Skeletal muscle satellite cell (primary cell): Measurements from ENCODE around the gene DENND10.
"Not testable (repeated sequence)": the region's sequence is repeated elsewhere in the genome, so short reads cannot be mapped to it uniquely, and the experiment has no call there.

ENCODE experiments used
- H3K27me3 ChIP-seq: 2 replicates; pipeline ENCODE4 v1.7.0; 2013; ENCODE audit warnings: low read length; ENCODE audit not compliant: control insufficient read depth, insufficient read depth
- H3K36me3 ChIP-seq: 2 replicates; pipeline ENCODE4 v1.7.0; 2013; ENCODE audit warnings: mild to moderate bottlenecking, control low read depth, low read length; ENCODE audit not compliant: insufficient read depth
- H3K4me1 ChIP-seq: 2 replicates; pipeline ENCODE4 v1.7.0; 2013; ENCODE audit warnings: low read length; ENCODE audit not compliant: control insufficient read depth, insufficient read depth
- H3K4me2 ChIP-seq: 2 replicates; pipeline ENCODE4 v1.7.0; 2013; ENCODE audit warnings: mild to moderate bottlenecking, low read length
- H3K4me3 ChIP-seq: 2 replicates; pipeline ENCODE4 v1.7.0; 2013; ENCODE audit warnings: low read length
- H3K9ac ChIP-seq: 2 replicates; pipeline ENCODE4 v1.7.0; 2013; ENCODE audit warnings: mild to moderate bottlenecking, low read depth, low read length, moderate library complexity
- H3K9me3 ChIP-seq: replicated peaks from 2 replicates; pipeline ENCODE4 v1.7.0; 2013; ENCODE audit warnings: mild to moderate bottlenecking, control low read depth, low read length

The DENND10 gene

GRCh38 chr10:119137878-119138277 is 34.0 kb downstream of the DENND10 start:
- H3K4me1 ChIP-seq, result not testable (repeated sequence)

GRCh38 chr10:119138346-119139306 is 34.7 kb downstream of the DENND10 start:
- H3K9ac ChIP-seq, result no peak overlapping the region
- H3K36me3 ChIP-seq, result peaks cover 5% of the 10 kb centered on the region
- no peak overlapping the region for H3K4me3 ChIP-seq
- H3K4me2 ChIP-seq, result no peak overlapping the region
- H3K4me1 ChIP-seq, result peaks cover 6% of the 10 kb centered on the region
- H3K9me3 ChIP-seq, result no peaks in the 10 kb centered on the region
- H3K27me3 ChIP-seq, result no peaks in the 10 kb centered on the region

More at GRCh38 chr10:119137878-119138277, 34.0 kb downstream of the DENND10 start:
- peaks cover 13% of the 10 kb centered on the region for H3K36me3 ChIP-seq
- not testable (repeated sequence) for H3K9me3 ChIP-seq, H3K27me3 ChIP-seq, H3K4me3 ChIP-seq, H3K9ac ChIP-seq, H3K4me2 ChIP-seq

- no peaks in the 10 kb centered on the region for H3K9me3 ChIP-seq
- H3K36me3 ChIP-seq, result no peaks in the 10 kb centered on the region
- no peak overlapping the region for H3K4me2 ChIP-seq
- H3K27me3 ChIP-seq, result no peaks in the 10 kb centered on the region
- peaks cover 6% of the 10 kb centered on the region for H3K4me1 ChIP-seq
- no peak overlapping the region for H3K4me3 ChIP-seq
- H3K9ac ChIP-seq, result no peak overlapping the region
Measured at GRCh38 chr10:119139464-119140067, 35.7 kb downstream of the DENND10 start.

- Histone ChIP-seq H3K9ac (no peak overlapping the region), H3K36me3 (no peaks in the 10 kb centered on the region), H3K4me2 (no peak overlapping the region), H3K27me3 (no peaks in the 10 kb centered on the region), H3K4me3 (no peak overlapping the region), H3K9me3 (no peaks in the 10 kb centered on the region), H3K4me1 (no peaks in the 10 kb centered on the region)
Measured at GRCh38 chr10:119140603-119141245, 36.8 kb downstream of the DENND10 start.

- peaks cover 12% of the 10 kb centered on the region for H3K36me3 ChIP-seq
- no peak overlapping the region for H3K9ac ChIP-seq
- H3K4me3 ChIP-seq, result no peak overlapping the region
- H3K9me3 ChIP-seq, result no peaks in the 10 kb centered on the region
- no peak overlapping the region for H3K4me2 ChIP-seq
- H3K4me1 ChIP-seq, result no peaks in the 10 kb centered on the region
- no peaks in the 10 kb centered on the region for H3K27me3 ChIP-seq
Measured at GRCh38 chr10:119143657-119144056, 39.7 kb downstream of the DENND10 start.

GRCh38 chr10:119149157-119149556 is 45.2 kb downstream of the DENND10 start:
- Histone ChIP-seq H3K4me3 (no peak overlapping the region), H3K9me3 (no peaks in the 10 kb centered on the region), H3K36me3 (peaks cover 16% of the 10 kb centered on the region), H3K4me2 (no peak overlapping the region), H3K9ac (no peak overlapping the region), H3K4me1 (no peaks in the 10 kb centered on the region), H3K27me3 (no peaks in the 10 kb centered on the region)

- no peaks in the 10 kb centered on the region for H3K4me1 ChIP-seq
- no peak overlapping the region for H3K9ac ChIP-seq
- no peaks in the 10 kb centered on the region for H3K9me3 ChIP-seq
- peaks cover 18% of the 10 kb centered on the region for H3K36me3 ChIP-seq
- no peaks in the 10 kb centered on the region for H3K27me3 ChIP-seq
- no peak overlapping the region for H3K4me3 ChIP-seq
- no peak overlapping the region for H3K4me2 ChIP-seq
Measured at GRCh38 chr10:119149729-119150128, 45.8 kb downstream of the DENND10 start.

GRCh38 chr10:119151601-119152000 is 47.7 kb downstream of the DENND10 start:
- H3K9ac ChIP-seq, H3K9me3 ChIP-seq, H3K4me1 ChIP-seq, H3K4me3 ChIP-seq, H3K4me2 ChIP-seq, H3K27me3 ChIP-seq: not testable (repeated sequence)
- peaks cover 27% of the 10 kb centered on the region for H3K36me3 ChIP-seq

- no peak overlapping the region for H3K9ac ChIP-seq
- H3K27me3 ChIP-seq, result no peaks in the 10 kb centered on the region
Measured at GRCh38 chr10:119153041-119153440, 49.1 kb downstream of the DENND10 start.

GRCh38 chr10:119153661-119154060 is 49.7 kb downstream of the DENND10 start:
- Histone ChIP-seq H3K4me2 (no peak overlapping the region), H3K4me3 (no peak overlapping the region), H3K4me1 (no peaks in the 10 kb centered on the region), H3K36me3 (peaks cover 20% of the 10 kb centered on the region), H3K9me3 (no peaks in the 10 kb centered on the region), H3K27me3 (no peaks in the 10 kb centered on the region), H3K9ac (no peak overlapping the region)

More at GRCh38 chr10:119153041-119153440, 49.1 kb downstream of the DENND10 start:
- Histone ChIP-seq H3K9me3 (no peaks in the 10 kb centered on the region), H3K4me3 (no peak overlapping the region), H3K4me2 (no peak overlapping the region), H3K4me1 (no peaks in the 10 kb centered on the region), H3K36me3 (peaks cover 20% of the 10 kb centered on the region)

- no peak overlapping the region for H3K9ac ChIP-seq
- H3K4me1 ChIP-seq, result peaks cover 8% of the 10 kb centered on the region
- peaks cover 21% of the 10 kb centered on the region for H3K36me3 ChIP-seq
- no peaks in the 10 kb centered on the region for H3K27me3 ChIP-seq
- no peaks in the 10 kb centered on the region for H3K9me3 ChIP-seq
- H3K4me3 ChIP-seq, result no peak overlapping the region
- no peak overlapping the region for H3K4me2 ChIP-seq
Measured at GRCh38 chr10:119159332-119159731, 55.4 kb downstream of the DENND10 start.
